Muscle layer of colon (tissue), 2 donors: ENCODE results near the gene RAP2A.
A peak's percentile ranks its signal among the peaks of the same experiment; 100 is the strongest.

ENCODE experiments used
- H3K27ac ChIP-seq: one replicate; pipeline ENCODE4 v1.7.0; 2013; ENCODE audit warnings: low read depth, mild to moderate bottlenecking, low read length, moderate library complexity
- H3K27me3 ChIP-seq, 2 donors: one replicate each; pipeline ENCODE4 v1.7.0; 2013; ENCODE audit warnings: low read length in 2 of 2, mild to moderate bottlenecking in 2 of 2; ENCODE audit not compliant: insufficient read depth in 2 of 2, control insufficient read depth in 1 of 2
- H3K36me3 ChIP-seq: one replicate; pipeline ENCODE4 v1.7.0; 2013; ENCODE audit warnings: mild to moderate bottlenecking, low read length; ENCODE audit not compliant: insufficient read depth
- H3K4me1 ChIP-seq: one replicate; pipeline ENCODE4 v1.7.0; 2013; ENCODE audit warnings: mild to moderate bottlenecking, low read length; ENCODE audit not compliant: insufficient read depth
- H3K4me3 ChIP-seq, 2 donors: one replicate each; pipeline ENCODE4 v1.7.0; 2013; ENCODE audit warnings: low read length in 2 of 2, low read depth in 1 of 2, mild to moderate bottlenecking in 1 of 2, moderate library complexity in 1 of 2
- H3K9ac ChIP-seq: one replicate; pipeline ENCODE4 v1.7.0; 2013; ENCODE audit warnings: low read length
- H3K9me3 ChIP-seq: one replicate; pipeline ENCODE4 v1.7.0; 2013; ENCODE audit warnings: mild to moderate bottlenecking, low read length
- donor health status: abdominal sarcoma.
- donor health status: Adenocarcinoma of cecum.

RAP2A gene

GRCh38 chr13:97435794-97436193 is 1.8 kb downstream of the RAP2A start:
- no peak overlapping the region for H3K27ac ChIP-seq
- no peaks in the 10 kb centered on the region for H3K36me3 ChIP-seq
- H3K9ac ChIP-seq, result no peak overlapping the region
- H3K9me3 ChIP-seq, result no peaks in the 10 kb centered on the region
- no peaks in the 10 kb centered on the region for H3K27me3 ChIP-seq
- H3K4me3 ChIP-seq, result peak overlapping the region; percentile 24 to 35
- peaks cover 23% of the 10 kb centered on the region for H3K4me1 ChIP-seq

- H3K4me3 ChIP-seq, result no peak overlapping the region
- H3K9me3 ChIP-seq, result no peaks in the 10 kb centered on the region
- no peak overlapping the region for H3K27ac ChIP-seq
- H3K4me1 ChIP-seq, result peaks cover 23% of the 10 kb centered on the region
- H3K36me3 ChIP-seq, result no peaks in the 10 kb centered on the region
- no peak overlapping the region for H3K9ac ChIP-seq
- H3K27me3 ChIP-seq, result no peaks in the 10 kb centered on the region
Measured at GRCh38 chr13:97436845-97437244, 2.9 kb downstream of the RAP2A start.

GRCh38 chr13:97437729-97438128 is 3.8 kb downstream of the RAP2A start:
- H3K27me3 ChIP-seq, result no peaks in the 10 kb centered on the region
- no peaks in the 10 kb centered on the region for H3K36me3 ChIP-seq
- H3K4me1 ChIP-seq, result peaks cover 23% of the 10 kb centered on the region
- no peak overlapping the region for H3K27ac ChIP-seq
- H3K9me3 ChIP-seq, result no peaks in the 10 kb centered on the region
- no peak overlapping the region for H3K9ac ChIP-seq
- H3K4me3 ChIP-seq, result no peak overlapping the region

- no peaks in the 10 kb centered on the region for H3K27me3 ChIP-seq
- no peak overlapping the region for H3K4me3 ChIP-seq
- no peaks in the 10 kb centered on the region for H3K9me3 ChIP-seq
- no peak overlapping the region for H3K9ac ChIP-seq
- no peak overlapping the region for H3K27ac ChIP-seq
- H3K4me1 ChIP-seq, result peaks cover 23% of the 10 kb centered on the region
- no peaks in the 10 kb centered on the region for H3K36me3 ChIP-seq
Measured at GRCh38 chr13:97438856-97439595, 5.1 kb downstream of the RAP2A start.

- no peaks in the 10 kb centered on the region for H3K36me3 ChIP-seq
- H3K4me3 ChIP-seq, result no peak overlapping the region
- H3K9ac ChIP-seq, result no peak overlapping the region
- H3K27me3 ChIP-seq, result no peaks in the 10 kb centered on the region
- H3K27ac ChIP-seq, result no peak overlapping the region
- no peaks in the 10 kb centered on the region for H3K9me3 ChIP-seq
- peaks cover 20% of the 10 kb centered on the region for H3K4me1 ChIP-seq
Measured at GRCh38 chr13:97440598-97441170, 6.7 kb downstream of the RAP2A start.

- no peaks in the 10 kb centered on the region for H3K36me3 ChIP-seq
- peaks cover 14% of the 10 kb centered on the region for H3K4me1 ChIP-seq
- H3K27ac ChIP-seq, result no peak overlapping the region
- H3K9me3 ChIP-seq, result no peaks in the 10 kb centered on the region
- H3K9ac ChIP-seq, result no peak overlapping the region
- no peak overlapping the region for H3K4me3 ChIP-seq
- H3K27me3 ChIP-seq, result no peaks in the 10 kb centered on the region
Measured at GRCh38 chr13:97441368-97441767, 7.4 kb downstream of the RAP2A start.

- no peak overlapping the region for H3K4me3 ChIP-seq
- no peaks in the 10 kb centered on the region for H3K9me3 ChIP-seq
- H3K36me3 ChIP-seq, result no peaks in the 10 kb centered on the region
- H3K4me1 ChIP-seq, result no peaks in the 10 kb centered on the region
- H3K27ac ChIP-seq, result no peak overlapping the region
- no peak overlapping the region for H3K9ac ChIP-seq
- H3K27me3 ChIP-seq, result no peaks in the 10 kb centered on the region
Measured at GRCh38 chr13:97445522-97446187, 11.7 kb downstream of the RAP2A start.

GRCh38 chr13:97446448-97446847 is 12.5 kb downstream of the RAP2A start:
- H3K27me3 ChIP-seq, result no peaks in the 10 kb centered on the region
- no peak overlapping the region for H3K4me3 ChIP-seq
- H3K9me3 ChIP-seq, result no peaks in the 10 kb centered on the region
- no peaks in the 10 kb centered on the region for H3K4me1 ChIP-seq
- no peak overlapping the region for H3K27ac ChIP-seq
- H3K9ac ChIP-seq, result no peak overlapping the region
- H3K36me3 ChIP-seq, result no peaks in the 10 kb centered on the region

- H3K4me3 ChIP-seq, result no peak overlapping the region
- no peaks in the 10 kb centered on the region for H3K36me3 ChIP-seq
- H3K27me3 ChIP-seq, result no peaks in the 10 kb centered on the region
- no peaks in the 10 kb centered on the region for H3K9me3 ChIP-seq
- no peak overlapping the region for H3K9ac ChIP-seq
- H3K4me1 ChIP-seq, result no peaks in the 10 kb centered on the region
- H3K27ac ChIP-seq, result no peak overlapping the region
Measured at GRCh38 chr13:97448503-97449251, 14.7 kb downstream of the RAP2A start.

GRCh38 chr13:97454699-97455098 is 20.7 kb downstream of the RAP2A start:
- no peak overlapping the region for H3K9ac ChIP-seq
- H3K27me3 ChIP-seq, result no peaks in the 10 kb centered on the region
- H3K9me3 ChIP-seq, result no peaks in the 10 kb centered on the region
- H3K27ac ChIP-seq, result no peak overlapping the region
- no peaks in the 10 kb centered on the region for H3K36me3 ChIP-seq
- no peaks in the 10 kb centered on the region for H3K4me1 ChIP-seq
- no peak overlapping the region for H3K4me3 ChIP-seq

GRCh38 chr13:97456047-97456446 is 22.1 kb downstream of the RAP2A start:
- H3K9ac ChIP-seq, result no peak overlapping the region
- no peaks in the 10 kb centered on the region for H3K36me3 ChIP-seq
- H3K4me3 ChIP-seq, result no peak overlapping the region
- no peak overlapping the region for H3K27ac ChIP-seq
- no peaks in the 10 kb centered on the region for H3K4me1 ChIP-seq
- H3K9me3 ChIP-seq, result no peaks in the 10 kb centered on the region
- H3K27me3 ChIP-seq, result no peaks in the 10 kb centered on the region
